CD4-positive, alpha-beta T cell treated with Interleukin-1 beta for 1 hour (primary cell): ENCODE measurements around the gene CRYAB.

Experiments
- DNase-seq, 2 donors: peaks; one replicate each; pipeline ENCODE4 v3.0.0-alpha.2; 2020 to 2022

The CRYAB gene, protein sequence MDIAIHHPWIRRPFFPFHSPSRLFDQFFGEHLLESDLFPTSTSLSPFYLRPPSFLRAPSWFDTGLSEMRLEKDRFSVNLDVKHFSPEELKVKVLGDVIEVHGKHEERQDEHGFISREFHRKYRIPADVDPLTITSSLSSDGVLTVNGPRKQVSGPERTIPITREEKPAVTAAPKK

DNA sequence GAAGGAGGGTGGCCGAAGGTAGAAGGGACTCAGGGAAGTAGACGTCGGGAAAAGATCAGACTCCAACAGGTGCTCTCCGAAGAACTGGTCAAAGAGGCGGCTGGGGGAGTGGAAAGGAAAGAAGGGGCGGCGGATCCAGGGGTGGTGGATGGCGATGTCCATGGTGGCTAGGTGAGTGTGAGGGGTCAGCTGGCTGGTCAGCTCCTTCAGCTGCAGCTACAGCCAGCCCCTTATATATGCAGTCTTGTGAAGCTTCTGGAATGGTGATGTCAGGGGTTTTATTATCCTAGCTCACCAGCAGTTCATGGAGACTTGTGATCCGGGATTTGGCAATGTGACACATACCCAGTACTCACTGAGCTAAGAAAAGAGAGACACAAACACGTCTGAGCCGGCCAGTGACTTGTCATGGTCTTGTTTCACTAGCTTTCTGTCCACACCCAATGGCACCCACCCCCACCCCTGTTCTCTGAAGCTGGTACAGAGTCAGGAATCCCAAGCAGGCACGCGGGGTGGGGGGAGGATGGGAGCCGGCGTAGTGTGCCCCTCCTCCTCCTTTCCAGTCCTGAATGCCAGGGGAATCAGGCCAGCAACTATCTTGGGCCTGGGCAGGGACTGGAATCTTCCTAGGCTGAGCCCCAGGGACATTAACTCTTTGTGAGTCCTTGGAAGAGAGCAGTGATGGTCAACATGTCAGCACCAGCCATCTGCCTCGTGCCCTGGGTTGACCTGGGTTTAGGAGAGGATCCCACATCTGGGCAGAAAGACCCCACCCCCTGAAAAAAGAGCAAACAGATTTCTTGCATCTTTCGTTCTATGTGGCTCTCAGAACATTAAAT is at the start of gene CRYAB:
Gene CRYAB (minus strand): TSS at position 208 of the 839 bp plus-strand sequence. CDS start 46 bp downstream, at position 162.
- no peak for DNase-seq

DNA sequence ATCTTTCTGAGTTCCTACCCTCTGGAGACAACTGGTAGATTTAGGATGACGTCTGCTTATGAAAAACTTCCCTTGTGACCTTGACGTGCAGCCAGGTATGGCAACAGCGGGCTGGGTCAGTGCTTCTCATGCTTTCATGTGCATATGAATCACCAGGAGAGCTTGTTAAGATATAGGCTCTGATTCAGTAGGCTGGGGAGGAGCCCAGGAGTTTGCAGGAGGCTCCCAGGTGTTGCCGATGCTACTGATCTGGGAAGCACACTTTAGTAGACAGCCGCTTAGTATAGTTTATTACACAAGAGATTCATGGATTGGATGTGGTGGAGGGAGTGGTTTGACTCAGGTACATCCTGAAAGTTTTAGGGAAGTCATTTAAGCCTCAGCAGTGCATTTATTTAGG is 49.3 kb upstream of the CRYAB start:
- DNase-seq: no peak

DNA sequence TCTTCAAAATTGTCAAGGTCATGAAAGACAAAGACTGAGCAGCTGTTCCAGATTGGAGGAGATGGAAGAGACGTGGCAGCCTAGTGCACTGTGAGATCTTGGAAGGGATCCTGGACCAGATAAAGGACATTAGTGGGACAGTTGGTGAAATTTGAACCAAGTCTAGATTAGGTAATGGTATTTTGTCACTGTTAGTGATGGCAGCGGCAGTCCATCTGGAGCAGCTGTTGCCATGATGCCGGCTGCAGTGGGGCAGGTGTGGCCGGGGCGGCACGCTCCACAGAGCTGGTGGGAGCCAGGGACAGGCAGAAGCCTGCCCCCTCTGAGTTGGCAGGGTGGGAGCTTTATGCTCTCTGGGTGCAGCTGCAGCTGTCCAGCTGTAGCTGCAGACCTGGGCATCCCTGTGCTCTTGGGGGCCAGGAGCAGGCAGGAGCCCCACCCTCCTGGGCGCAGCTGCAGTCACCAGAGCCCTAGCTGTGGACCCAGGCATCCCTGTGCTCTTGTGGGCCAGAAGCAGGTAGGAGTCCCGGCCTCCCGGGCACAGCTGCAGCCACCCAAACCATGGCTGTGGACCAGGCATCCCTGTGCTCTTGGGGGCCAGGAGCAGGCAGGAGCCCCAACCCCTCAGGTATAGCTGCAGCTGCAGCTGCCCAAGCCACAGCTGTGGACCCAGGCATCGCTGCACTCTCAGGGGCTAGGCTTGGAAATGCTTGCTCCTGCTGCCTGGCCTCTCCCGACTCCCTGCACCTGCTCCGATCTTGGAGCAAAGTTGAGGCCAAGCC is 46.3 kb upstream of the CRYAB start:
- no peak for DNase-seq

DNA sequence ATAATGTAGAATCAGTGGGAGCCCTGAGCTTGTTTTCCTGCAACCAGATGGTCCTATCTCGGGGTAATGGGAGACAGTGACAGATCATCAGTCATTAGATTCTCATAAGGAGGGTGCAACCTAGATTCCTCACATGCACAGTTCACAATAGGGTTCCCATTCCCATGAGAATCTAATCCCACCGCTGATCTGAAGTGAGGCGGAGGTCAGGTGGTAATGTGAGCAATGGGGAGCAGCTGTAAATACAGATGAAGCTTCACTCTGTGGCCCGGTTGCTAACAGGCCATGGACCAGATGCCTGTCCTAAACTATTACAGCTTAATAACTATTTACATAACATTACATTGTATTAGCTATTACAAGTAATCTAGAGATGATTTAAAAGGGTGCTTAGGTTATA is 42.6 kb upstream of the CRYAB start:
- DNase-seq: no peak

DNA sequence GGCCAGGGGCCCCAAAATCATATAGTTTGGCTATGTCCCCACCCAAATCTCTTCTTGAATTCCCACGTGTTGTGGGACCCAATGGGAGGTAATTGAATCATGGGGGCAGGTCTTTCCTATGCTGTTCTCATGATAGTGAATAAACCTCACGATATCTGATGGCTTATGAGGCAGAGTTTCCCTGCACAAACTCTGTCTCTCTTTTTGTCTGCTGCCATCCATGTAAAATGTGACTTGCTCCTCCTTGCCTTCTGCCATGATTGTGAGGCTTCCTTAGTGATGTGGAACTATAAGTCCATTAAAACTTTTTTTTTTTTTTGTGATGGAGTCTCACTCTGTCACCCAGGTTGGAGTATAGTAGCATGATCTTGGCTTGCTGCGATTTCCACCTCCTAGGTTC is 40.0 kb upstream of the CRYAB start:
- no peak for DNase-seq

DNA sequence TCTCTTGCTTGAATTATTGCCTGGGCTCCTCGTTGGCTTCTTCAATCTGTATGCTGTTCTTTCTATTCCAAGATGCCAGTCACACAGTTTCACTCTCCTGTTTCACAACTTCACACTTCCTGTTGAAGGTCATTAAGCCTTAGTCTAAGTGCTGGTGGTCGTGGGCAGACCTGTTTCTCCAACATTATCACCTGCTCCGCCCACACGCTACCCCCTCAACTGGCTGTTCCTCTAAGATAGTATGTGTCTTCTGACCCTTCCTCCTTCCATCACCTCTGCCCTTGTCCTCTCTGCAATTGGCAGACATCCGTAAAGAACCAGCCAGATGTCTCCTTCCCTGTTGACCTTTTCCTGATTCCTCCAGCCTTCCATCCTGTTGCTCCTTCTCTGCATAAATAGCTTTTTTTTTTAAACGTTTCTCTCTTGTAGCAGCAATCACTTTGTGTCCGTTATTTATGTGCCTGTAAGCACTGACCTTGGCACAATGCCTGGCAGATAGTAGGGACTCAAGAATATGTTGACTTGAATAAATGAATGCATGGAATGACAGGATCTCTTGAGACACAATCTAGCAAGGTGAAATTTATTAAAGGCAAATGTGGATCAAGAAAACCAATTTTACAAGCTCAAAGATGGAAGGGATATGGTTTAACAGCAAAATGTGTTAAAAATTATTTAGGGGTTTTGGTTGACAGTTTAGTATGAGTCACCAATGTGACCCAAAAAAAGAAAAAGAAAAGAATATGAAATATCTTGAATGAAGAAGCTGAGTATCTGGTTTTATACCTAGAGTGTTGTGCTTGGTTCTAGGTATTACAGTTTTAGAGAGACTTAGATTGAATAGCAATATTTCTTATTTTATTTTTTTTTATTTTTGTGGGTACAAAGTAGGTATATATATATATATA is 38.2 kb upstream of the CRYAB start:
- no peak for DNase-seq

DNA sequence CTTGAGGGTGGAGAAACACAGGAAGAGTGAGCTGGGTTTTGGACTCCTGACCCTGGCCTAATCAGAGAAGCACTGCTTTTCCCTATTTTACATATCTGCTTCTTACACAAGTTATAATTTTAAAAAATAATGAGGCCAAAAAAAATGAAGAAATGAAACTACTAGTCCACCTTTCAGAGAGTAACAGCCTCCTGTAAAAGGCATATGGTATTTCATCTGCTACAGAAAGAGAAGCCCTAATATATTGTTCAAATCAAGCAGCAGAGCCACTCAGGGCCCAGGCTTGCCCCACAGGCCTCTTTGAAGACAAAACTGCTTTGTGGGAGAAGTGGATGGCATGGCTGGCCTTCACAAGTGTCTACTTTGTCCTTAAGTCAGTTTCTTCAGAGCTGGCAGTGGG is 35.6 kb upstream of the CRYAB start:
- no peak for DNase-seq

DNA sequence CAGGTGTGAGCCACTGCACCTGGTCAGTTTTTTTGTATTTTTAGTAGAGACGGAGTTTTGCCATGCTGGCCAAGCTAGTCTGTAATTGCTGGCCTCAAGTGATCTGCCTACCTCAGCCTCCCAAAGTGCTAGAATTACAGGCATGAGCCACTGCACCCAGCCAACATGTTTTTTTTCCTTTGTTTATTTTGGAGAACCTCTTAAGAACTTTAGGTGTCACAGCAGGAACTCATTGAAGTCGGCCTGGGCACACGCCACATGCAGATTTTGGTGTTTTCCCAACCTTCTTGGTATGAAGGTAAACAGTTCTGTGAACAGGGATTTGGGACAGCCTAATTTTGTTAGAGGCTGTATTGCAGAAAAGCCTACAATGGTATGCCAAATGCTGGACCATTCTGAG is 34.9 kb upstream of the CRYAB start:
- no peak for DNase-seq

DNA sequence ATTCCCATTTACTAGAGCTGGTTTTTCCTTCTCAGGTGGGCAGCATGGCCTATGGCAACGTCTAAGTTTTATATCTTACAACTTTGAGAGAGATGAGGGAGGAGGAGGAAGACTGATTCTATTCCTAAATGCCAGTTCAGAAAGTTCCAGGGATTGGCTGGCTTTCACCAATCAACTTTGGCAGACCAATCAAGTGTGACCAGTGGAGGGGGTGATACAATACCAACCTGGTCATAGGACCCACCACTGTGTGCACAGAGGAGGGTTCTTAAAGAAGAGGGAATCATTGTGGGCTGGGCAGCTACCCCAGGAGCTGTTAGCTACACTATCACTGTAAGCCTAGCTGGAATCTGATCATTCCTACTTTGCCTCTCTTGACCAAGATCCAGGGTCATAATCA is 33.6 kb upstream of the CRYAB start:
- DNase-seq: no peak

DNA sequence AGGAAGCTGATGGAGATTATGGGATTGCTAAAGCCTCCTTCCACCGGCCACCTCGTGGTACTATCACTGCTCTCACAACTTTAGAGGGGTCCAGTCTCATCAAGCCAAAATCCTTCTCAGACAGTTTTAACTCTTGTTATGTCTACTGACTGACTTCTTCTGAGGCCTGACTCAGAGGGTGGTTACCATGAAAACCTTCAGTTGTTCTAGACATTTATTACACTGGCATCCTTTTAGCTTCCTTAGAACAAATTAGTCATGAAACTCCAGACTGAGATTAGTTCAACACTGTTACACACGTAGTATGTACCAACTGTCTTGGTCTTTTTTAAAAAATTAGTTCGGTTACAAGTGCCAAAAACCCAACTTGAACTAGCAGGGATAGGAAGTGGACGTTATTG is 33.1 kb upstream of the CRYAB start:
- DNase-seq: no peak

DNA sequence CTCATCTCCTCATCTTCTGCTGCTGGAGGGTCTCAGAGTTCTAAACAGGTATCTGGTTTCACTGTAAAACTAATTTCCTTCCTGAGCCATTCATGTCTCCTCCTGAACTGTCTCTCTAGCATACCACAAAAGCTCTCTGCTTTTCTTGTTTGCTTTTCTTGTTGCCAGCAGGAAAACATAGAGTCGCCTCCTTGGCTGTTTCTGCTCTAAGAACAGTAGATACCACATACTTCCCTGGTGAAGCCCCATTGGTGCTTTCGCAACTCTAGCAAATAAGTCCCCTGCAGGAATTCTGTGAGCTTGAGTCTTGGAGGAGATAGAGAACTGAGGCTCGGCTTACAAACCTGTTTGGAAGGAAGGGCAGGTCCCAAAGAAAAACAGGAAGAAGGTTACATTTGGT is 32.6 kb upstream of the CRYAB start:
- no peak for DNase-seq

DNA sequence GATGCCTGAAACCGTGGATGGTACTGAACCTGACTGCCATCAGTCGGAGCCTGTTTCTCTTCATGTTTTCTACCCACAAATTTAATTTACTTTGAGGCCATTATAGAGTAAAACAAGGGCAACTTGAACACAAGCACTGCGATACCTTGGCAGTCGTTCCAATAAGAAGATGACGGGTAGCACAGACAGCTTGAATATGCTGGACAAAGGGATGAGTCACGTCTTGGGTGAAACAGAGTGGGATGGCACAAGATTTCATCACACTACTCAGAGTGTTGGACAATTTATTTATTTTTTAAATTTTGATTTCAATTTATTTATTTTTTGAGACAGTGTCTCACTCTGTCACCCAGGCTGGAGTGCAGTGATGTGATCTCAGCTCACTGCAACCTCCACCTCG is 31.3 kb upstream of the CRYAB start:
- DNase-seq: no peak

DNA sequence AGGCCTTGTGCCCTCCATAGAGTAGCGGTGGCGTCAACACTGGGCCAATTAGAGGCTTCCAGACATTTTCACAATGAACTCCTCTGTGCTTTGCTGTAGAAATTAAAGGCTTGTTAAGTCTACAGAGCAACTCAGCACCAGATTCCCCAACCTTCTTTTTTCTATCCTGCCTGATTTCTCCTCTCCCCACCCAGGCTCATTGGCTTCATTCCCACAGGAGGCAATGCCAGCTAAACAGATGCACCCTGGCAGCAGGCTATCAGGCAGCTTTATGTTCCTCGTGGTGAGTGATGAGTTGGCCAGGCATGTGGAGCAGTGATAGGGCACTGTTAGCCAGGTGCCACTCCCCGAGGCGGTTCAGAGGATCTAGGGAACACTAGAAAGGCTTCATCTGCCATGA is 30.4 kb upstream of the CRYAB start:
- DNase-seq: no peak

DNA sequence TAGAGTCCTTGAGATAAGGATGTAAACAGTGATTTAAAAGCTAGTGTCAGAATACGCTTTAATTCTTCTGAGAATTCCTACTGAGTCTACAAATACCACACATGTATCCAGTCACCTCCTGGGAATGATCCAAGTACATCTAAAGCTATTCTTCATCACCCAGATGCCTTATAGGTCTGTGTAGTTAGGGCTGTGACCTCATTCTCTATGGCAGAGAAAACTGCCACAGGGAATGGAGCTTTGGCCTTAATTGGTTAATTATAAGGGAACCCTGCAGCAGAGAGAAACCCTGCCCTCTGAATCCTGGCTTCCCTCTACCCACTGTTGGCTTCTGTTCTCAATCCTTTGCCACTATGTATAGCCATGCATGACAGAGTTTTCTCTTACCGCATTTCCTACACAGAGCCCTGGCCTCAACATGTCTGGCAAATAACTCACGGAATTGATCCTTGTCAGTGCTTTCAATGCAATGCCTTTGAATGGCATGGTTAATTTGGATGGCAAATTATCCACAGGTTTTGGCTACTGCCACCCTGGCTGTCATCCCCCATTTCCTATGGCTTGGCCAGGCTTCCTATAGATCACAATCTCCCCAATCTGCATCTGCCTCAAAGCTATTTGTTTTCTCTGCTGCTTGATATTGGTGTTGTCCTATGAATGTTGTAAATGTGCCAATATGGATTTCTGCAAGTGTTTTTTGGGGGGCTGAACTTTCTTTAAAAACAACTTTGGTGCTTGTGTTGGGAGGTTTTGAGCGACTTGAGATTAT is 28.4 kb upstream of the CRYAB start:
- no peak for DNase-seq

DNA sequence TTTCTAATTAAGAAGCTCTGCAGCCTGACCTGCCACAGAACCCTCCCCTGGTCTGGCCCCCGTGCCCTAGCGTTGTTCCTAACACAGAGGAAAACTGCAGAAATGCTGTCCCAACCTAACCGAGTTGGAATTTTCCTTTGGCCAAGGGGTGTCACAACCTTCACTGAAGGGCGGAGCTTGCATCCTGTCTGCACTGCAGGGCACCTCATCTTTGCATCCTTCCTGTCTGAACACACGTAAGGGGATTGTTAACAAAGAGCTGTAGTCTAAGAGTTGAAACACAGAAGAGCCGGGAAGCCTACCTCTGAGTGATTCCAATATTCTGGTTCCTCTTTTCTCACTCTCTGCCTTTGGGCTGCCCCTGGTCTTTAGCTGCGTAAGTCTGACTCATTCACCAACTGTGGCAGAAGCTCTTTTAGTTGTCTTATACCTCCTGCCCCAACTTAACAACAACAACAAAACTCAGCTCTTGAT is 27.2 kb upstream of the CRYAB start:
- peak; percentile 33 to 45 for DNase-seq

DNA sequence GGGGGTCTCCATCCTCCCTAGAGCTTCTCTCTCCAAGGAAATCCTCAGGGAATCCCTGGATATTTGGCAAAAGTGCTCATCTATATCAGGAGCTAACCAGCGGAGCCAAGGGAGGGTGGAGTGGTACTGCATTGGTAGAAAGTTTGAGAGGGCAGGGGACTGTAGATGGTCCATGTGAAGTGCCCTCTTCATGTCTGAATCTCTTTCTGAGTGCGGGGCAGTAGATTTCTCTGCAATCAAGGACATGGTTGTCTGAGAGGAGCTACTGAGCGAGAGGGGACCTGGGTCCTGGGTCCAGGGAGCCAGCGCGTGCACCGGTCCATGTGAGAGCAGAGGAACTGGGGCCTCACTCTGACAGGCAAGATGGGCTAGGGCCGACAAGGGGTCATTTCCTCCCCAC is 26.3 kb upstream of the CRYAB start:
- DNase-seq: no peak

DNA sequence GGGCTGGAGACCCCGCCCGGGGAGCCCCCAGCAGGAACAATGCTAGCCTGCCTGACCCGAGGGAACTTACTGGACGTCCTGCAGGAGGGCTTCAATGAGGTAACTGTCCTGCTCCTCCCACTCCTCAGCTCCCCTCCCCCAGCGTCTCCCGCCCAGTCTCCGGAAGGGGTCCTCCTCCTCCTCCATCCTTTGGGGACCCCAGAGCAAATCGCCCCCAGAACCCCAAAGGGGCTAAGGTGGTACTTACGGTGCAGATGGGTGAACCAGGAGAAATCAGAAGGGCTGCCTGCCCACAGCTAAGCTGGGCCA is 25.8 kb upstream of the CRYAB start:
- no peak for DNase-seq

DNA sequence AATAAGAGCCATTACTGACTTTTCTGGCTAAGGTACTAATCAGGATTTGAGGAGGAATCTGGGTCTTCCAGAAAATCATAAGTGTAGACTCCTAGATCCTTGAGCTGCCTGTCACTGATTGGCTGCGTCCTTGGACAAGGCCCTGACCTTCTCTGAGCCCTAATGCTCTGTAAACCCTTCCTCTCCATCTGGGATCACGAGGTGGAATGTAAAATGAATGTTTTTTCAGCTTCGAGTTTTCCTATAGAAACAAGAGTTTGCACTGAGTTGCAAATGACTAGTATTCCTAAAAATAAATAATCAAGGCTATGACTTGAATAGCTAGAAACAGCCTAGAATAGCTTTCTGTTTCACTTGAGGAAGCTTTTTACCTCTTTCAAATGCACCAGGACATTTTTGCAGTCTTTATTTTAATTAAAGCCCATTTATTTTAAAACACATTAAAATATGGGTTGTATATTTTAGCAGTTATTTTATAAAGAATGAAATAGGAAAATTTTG is 24.5 kb upstream of the CRYAB start:
- no peak for DNase-seq

DNA sequence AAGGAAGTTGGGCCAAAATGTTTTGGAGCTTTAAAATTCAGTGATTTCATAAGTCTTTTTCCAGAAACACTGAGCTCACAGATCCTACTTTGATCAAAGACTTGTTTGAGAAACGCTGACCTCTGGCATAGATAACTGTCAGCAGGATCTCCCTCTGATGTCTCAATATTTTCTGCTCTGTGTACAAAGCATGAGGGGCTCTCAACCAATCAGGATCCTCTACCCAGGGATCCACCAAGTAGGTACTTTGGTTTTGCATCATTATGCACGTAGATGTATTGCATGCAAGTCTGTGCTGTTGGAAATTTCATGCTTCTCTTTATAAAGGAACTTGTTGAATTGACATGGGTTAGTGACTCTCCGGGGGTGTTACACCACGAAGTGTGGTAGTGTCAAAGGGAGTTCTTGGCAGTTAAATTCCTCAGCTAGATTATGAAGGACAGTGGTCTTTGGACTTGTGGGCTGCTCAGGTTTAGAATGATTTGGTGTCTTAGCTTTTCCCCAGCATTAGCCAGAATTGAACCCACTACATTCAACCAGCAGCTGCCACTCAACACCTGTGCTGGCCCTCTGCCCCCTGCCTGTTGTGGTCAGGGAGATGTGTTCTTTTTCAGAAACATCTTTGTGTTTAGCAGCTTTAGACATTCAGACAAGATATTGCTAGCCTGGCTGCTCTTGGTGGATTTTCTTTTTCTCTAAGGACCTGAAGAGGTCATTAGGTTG is 23.9 kb upstream of the CRYAB start:
- DNase-seq: no peak

DNA sequence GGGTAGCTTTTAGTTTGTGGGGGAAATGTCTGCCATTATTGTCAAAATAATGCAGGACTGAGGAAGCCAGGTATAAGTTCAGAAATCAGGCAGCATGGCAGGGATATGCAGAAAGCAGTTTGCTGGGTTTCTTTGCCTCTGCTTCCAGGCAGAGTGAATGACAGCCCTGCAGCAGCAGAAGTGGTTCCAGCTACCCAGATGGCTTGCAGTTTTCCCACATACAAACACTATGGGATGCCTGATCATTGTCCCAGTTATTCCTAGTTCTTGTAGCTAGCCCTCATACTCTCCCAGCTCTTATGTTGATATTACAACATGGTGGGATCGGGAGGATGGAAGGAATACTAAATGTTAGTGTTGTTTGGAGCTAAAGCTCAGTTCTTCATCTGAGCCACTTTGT is 22.7 kb upstream of the CRYAB start:
- DNase-seq: no peak

DNA sequence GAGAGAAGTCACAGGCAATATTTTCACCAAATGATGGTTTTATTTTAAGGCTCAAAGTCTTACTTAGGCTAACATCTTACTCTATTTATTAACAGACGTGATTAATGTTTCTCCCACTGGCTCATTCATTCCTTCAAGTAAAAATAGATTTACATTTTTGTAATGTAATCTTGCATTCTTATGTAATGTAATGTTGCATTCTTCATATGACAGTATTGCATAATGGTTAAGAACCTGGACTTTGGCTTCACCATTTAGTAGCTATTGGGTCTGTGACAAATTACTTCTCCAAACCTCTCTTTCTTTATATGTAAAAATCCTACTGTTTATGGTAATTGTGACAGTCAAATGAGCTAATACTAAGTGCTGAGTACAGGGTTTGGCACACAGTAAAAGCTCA is 22.3 kb upstream of the CRYAB start:
- no peak for DNase-seq
